Measurements from ENCODE around the gene GNB1L. TPM values are rescaled to one million over a fixed set of nuclear protein-coding genes. Genes with fewer than 3 reads are reported as not detected.
A peak's percentile ranks its signal among the peaks of the same experiment; 100 is the strongest.

Gene GNB1L
- total RNA-seq, 1 experiment from 2014 or later = 18.0 TPM

DNA sequence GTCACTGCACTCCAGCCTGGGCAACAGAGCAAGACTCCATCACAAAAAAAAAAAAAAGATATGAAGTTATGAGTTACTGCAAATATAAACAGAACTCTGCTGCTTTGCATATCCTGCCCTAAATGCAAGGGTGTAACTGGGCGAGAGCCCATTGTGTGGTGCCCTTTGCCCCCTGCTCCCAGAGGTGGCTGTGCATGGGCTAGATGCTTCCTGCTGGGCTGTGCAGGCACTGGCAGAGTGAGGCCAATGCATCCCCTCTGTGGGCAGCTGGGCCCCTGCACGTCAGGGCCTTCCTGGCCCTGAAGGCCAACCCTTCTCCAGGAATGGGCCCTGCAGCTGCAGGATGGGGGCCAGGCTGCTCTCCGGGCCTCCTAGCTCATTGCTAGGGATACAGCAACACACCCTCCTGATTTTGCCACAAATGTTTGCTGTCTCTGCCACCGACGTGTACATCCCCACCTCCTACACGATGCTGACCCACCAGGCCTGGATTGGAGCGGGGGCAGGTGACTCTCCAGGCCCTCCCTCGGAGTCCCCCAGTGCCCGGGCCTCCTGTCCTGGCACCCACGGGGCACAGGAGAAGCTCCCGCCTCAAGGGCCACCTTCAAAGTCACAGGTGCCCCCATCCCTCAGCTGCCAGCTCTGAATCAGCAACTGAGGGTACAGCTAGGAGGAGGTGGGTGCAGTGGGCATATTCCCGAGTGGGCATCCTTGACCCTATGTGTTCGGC lies 46.2 kb upstream of the GNB1L start:
- no peak overlapping the region for H3K4me3 Mint-ChIP-seq
- peaks cover 11% of the 10 kb centered on the region for H3K4me1 Mint-ChIP-seq
- ATAC-seq = no peak
- CTCF ChIA-PET = interaction anchor here (0.8 to 6.3 kb wide), 4 partner anchors 9 to 170 kb away, joined by 3 to 56 read pairs (median 6); no protein-coding TSS in a partner anchor
- POLR2A ChIA-PET = no interaction called here
- H3K27ac Mint-ChIP-seq = no peak overlapping the region
- H3K27me3 Mint-ChIP-seq (ENCODE audit: low read depth) = no peaks in the 10 kb centered on the region; the same call in 1 of the 2 replicates
- TF ChIP-seq, protein P1, sequence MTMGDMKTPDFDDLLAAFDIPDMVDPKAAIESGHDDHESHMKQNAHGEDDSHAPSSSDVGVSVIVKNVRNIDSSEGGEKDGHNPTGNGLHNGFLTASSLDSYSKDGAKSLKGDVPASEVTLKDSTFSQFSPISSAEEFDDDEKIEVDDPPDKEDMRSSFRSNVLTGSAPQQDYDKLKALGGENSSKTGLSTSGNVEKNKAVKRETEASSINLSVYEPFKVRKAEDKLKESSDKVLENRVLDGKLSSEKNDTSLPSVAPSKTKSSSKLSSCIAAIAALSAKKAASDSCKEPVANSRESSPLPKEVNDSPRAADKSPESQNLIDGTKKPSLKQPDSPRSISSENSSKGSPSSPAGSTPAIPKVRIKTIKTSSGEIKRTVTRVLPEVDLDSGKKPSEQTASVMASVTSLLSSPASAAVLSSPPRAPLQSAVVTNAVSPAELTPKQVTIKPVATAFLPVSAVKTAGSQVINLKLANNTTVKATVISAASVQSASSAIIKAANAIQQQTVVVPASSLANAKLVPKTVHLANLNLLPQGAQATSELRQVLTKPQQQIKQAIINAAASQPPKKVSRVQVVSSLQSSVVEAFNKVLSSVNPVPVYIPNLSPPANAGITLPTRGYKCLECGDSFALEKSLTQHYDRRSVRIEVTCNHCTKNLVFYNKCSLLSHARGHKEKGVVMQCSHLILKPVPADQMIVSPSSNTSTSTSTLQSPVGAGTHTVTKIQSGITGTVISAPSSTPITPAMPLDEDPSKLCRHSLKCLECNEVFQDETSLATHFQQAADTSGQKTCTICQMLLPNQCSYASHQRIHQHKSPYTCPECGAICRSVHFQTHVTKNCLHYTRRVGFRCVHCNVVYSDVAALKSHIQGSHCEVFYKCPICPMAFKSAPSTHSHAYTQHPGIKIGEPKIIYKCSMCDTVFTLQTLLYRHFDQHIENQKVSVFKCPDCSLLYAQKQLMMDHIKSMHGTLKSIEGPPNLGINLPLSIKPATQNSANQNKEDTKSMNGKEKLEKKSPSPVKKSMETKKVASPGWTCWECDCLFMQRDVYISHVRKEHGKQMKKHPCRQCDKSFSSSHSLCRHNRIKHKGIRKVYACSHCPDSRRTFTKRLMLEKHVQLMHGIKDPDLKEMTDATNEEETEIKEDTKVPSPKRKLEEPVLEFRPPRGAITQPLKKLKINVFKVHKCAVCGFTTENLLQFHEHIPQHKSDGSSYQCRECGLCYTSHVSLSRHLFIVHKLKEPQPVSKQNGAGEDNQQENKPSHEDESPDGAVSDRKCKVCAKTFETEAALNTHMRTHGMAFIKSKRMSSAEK (CRISPR knock-in tag; IDR thresholded peaks at IDR 0.05; ENCODE audit: borderline replicate concordance) = no peak
- no peak for TF ChIP-seq TEAD4 (CRISPR knock-in tag; IDR thresholded peaks at IDR 0.05)
- TF ChIP-seq, protein P2, sequence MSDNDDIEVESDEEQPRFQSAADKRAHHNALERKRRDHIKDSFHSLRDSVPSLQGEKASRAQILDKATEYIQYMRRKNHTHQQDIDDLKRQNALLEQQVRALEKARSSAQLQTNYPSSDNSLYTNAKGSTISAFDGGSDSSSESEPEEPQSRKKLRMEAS (CRISPR knock-in tag; IDR thresholded peaks at IDR 0.05) = no peak
- no peak for TF ChIP-seq PRRX2 (CRISPR knock-in tag; IDR thresholded peaks at IDR 0.05)
- no peak for TF ChIP-seq AR (CRISPR knock-in tag; IDR thresholded peaks at IDR 0.05)
- TF ChIP-seq JAZF1 (CRISPR knock-in tag; IDR thresholded peaks at IDR 0.05) = no peak
- no peaks in the 10 kb centered on the region for H3K9me3 Mint-ChIP-seq
- H3K36me3 Mint-ChIP-seq = no peaks in the 10 kb centered on the region
- no peak for DNase-seq (ENCODE audit: low spot score)

DNA sequence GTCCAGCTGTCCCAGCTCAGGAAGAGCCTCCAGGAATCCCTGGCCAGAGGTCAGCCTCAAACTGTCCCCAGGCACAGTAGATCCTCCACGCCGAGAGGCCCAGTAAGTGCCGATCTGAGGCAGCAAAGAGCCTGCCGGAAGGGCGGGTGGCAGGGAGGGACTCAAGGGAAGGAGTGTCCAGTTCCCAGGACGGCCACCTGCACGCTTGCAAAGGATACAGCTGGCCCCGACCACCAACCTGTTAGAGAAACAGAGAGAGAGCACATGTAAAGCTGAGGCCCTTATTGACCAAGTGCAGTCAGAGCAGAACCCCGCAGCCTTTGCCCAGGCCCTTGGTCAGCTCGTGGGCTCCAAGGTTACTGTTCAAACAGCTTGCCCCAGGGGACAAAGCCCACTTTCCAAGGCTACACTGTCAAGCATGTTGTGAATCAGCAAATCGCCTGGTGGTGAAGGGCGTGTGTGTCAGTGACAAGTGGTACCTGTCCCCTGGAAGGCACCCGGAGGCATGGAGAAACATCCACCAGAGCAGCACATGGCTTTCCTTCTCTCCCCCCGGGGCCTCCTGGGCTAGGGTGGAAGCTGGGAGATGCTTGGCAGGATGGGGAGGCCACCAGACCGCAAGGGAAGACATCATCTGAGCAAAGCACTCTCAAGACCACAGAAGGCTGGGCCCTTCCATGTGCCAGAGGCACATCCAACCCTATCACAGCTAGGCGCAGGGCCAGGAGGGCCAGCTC lies 44.3 kb upstream of the GNB1L start:
- no peak for DNase-seq (ENCODE audit: low spot score)
- Mint-ChIP-seq H3K27ac (peak overlapping the region; percentile 54), H3K9me3 (no peaks in the 10 kb centered on the region), H3K4me3 (no peak overlapping the region), H3K4me1 (peaks cover 9% of the 10 kb centered on the region), H3K36me3 (no peaks in the 10 kb centered on the region), H3K27me3 (ENCODE audit: low read depth) (no peaks in the 10 kb centered on the region)
- CTCF ChIA-PET = interaction anchor here (3.6 kb wide), 1 partner anchor 11 kb away, joined by 21 read pairs; no protein-coding TSS in a partner anchor
- POLR2A ChIA-PET = interaction anchor here (0.6 to 0.8 kb wide), 2 partner anchors 60 to 388 kb away, joined by 3 to 4 read pairs; no protein-coding TSS in a partner anchor
- ATAC-seq = no peak
- TF ChIP-seq, protein P3, sequence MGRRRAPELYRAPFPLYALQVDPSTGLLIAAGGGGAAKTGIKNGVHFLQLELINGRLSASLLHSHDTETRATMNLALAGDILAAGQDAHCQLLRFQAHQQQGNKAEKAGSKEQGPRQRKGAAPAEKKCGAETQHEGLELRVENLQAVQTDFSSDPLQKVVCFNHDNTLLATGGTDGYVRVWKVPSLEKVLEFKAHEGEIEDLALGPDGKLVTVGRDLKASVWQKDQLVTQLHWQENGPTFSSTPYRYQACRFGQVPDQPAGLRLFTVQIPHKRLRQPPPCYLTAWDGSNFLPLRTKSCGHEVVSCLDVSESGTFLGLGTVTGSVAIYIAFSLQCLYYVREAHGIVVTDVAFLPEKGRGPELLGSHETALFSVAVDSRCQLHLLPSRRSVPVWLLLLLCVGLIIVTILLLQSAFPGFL (CRISPR knock-in tag; IDR thresholded peaks at IDR 0.05; ENCODE audit: borderline replicate concordance) = no peak
- TF ChIP-seq TEAD1 (CRISPR knock-in tag; IDR thresholded peaks at IDR 0.05) (no peak), AR (CRISPR knock-in tag; IDR thresholded peaks at IDR 0.05) (no peak), GABPB1 (CRISPR knock-in tag; IDR thresholded peaks at IDR 0.05) (no peak), OVOL2 (CRISPR knock-in tag; IDR thresholded peaks at IDR 0.05; ENCODE audit: borderline replicate concordance) (no peak), RORB (CRISPR knock-in tag; IDR thresholded peaks at IDR 0.05) (no peak), E2F5 (CRISPR knock-in tag; IDR thresholded peaks at IDR 0.05) (no peak), NFYB (CRISPR knock-in tag; conservative IDR thresholded peaks at IDR 0.05; ENCODE audit: low read depth) (no peak)
- TF ChIP-seq, protein P4, sequence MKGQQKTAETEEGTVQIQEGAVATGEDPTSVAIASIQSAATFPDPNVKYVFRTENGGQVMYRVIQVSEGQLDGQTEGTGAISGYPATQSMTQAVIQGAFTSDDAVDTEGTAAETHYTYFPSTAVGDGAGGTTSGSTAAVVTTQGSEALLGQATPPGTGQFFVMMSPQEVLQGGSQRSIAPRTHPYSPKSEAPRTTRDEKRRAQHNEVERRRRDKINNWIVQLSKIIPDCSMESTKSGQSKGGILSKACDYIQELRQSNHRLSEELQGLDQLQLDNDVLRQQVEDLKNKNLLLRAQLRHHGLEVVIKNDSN (CRISPR knock-in tag; IDR thresholded peaks at IDR 0.05) = no peak
- TF ChIP-seq, protein P5, sequence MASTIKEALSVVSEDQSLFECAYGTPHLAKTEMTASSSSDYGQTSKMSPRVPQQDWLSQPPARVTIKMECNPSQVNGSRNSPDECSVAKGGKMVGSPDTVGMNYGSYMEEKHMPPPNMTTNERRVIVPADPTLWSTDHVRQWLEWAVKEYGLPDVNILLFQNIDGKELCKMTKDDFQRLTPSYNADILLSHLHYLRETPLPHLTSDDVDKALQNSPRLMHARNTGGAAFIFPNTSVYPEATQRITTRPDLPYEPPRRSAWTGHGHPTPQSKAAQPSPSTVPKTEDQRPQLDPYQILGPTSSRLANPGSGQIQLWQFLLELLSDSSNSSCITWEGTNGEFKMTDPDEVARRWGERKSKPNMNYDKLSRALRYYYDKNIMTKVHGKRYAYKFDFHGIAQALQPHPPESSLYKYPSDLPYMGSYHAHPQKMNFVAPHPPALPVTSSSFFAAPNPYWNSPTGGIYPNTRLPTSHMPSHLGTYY (CRISPR knock-in tag; IDR thresholded peaks at IDR 0.05) = no peak

Data from WTC11 (cell line).